Uterus (tissue), 2 donors: Measurements from ENCODE around the gene CD81.

ENCODE experiments used
- POLR2A ChIP-seq, 2 donors: fragments of 450-650 bp; IDR thresholded peaks; one replicate each; pipeline ENCODE4 v1.6.1; 2016; ENCODE audit warnings: antibody characterized with exemption in 2 of 2, mild to moderate bottlenecking in 1 of 2, moderate library complexity in 1 of 2
- TF ChIP-seq, protein P1 (sequence below), 4 experiments: fragments of 200-600 bp in 2 of 4; fragments of 450-650 bp in 2 of 4; sonication (generic) in 2 of 4; IDR thresholded peaks; one replicate each; pipeline ENCODE4 v1.5.1; 2016 to 2019; ENCODE audit warnings: antibody characterized with exemption in 4 of 4, mild to moderate bottlenecking in 2 of 4, moderate library complexity in 1 of 4

DNA sequence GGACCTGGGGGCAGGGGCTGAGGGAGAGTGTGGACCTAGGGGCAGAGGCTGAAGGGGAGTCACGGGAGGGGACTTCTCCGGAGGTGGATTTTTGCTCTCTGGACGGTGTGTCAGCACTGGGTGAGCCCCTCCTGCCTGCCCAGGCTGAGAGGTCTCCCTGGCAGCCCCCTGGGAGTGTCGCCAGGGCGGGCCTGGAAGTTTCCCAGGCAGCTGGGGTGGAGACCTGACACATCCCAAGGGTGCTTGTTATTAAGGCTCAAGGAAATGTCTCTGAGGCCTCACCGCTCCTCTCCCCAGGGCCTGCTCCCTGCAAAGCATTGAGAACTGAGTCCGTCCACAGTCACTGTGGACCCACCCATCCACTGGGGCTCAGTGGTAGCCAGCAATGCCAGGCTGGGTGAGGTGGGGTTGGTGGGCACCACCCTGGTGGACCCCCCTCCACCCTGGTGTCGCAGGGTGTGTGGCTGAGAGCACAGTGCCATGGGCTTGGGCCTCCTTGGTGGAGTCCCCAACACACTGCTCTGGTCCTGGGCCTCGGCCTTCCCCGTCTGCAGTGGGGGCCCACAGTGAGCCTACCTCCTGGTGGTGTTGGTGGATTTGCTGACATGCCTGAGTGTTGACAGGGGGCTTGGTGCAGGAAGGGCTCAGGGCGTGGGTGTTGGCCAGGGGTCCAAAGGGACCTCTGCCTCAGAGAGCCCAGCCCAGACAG, 2.5 kb downstream of the CD81 start:
- TF ChIP-seq, protein P1, sequence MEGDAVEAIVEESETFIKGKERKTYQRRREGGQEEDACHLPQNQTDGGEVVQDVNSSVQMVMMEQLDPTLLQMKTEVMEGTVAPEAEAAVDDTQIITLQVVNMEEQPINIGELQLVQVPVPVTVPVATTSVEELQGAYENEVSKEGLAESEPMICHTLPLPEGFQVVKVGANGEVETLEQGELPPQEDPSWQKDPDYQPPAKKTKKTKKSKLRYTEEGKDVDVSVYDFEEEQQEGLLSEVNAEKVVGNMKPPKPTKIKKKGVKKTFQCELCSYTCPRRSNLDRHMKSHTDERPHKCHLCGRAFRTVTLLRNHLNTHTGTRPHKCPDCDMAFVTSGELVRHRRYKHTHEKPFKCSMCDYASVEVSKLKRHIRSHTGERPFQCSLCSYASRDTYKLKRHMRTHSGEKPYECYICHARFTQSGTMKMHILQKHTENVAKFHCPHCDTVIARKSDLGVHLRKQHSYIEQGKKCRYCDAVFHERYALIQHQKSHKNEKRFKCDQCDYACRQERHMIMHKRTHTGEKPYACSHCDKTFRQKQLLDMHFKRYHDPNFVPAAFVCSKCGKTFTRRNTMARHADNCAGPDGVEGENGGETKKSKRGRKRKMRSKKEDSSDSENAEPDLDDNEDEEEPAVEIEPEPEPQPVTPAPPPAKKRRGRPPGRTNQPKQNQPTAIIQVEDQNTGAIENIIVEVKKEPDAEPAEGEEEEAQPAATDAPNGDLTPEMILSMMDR (IDR thresholded peaks at IDR 0.05), result no peak
- no peak for TF ChIP-seq POLR2A (IDR thresholded peaks at IDR 0.05)
